ENCODE measurements around the gene PGLYRP4. TPM values are rescaled to one million over a fixed set of nuclear protein-coding genes. Genes with fewer than 3 reads are reported as not detected.
"Not testable (repeated sequence)": the region's sequence is repeated elsewhere in the genome, so short reads cannot be mapped to it uniquely, and the experiment has no call there.

Gene PGLYRP4
- total RNA-seq, 1 donor from 2014 or later: not detected

DNA sequence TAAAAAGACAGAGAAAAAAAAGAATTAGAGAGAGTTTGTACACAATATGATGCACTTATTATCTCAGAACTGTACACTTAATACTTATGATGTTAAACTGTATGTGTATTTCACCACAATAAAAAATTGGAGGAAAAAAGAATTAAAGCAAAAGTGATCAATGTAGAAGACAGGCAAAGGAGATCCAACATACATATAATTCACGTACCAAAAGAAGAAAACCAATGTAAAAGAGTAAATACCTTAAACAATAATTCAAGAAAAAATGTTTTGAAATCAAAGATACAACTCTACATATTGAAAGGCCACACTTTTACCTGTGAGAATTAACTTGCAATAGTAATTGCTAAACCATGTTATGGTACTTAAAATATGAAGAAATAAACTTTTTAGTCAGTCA lies 26.1 kb downstream of the PGLYRP4 start:
- peaks cover 6% of the 10 kb centered on the region for H3K9me3 ChIP-seq
- ATAC-seq (no peak), DNase-seq (no peak)
- no peaks in the 10 kb centered on the region for H3K4me1 ChIP-seq
- no peaks in the 10 kb centered on the region for H3K27me3 ChIP-seq
- no peak overlapping the region for H3K4me3 ChIP-seq
- TF ChIP-seq, protein P1, sequence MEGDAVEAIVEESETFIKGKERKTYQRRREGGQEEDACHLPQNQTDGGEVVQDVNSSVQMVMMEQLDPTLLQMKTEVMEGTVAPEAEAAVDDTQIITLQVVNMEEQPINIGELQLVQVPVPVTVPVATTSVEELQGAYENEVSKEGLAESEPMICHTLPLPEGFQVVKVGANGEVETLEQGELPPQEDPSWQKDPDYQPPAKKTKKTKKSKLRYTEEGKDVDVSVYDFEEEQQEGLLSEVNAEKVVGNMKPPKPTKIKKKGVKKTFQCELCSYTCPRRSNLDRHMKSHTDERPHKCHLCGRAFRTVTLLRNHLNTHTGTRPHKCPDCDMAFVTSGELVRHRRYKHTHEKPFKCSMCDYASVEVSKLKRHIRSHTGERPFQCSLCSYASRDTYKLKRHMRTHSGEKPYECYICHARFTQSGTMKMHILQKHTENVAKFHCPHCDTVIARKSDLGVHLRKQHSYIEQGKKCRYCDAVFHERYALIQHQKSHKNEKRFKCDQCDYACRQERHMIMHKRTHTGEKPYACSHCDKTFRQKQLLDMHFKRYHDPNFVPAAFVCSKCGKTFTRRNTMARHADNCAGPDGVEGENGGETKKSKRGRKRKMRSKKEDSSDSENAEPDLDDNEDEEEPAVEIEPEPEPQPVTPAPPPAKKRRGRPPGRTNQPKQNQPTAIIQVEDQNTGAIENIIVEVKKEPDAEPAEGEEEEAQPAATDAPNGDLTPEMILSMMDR (IDR thresholded peaks at IDR 0.05): no peak
- no peak overlapping the region for H3K27ac ChIP-seq
- no peaks in the 10 kb centered on the region for H3K36me3 ChIP-seq
- intact Hi-C loops (cut with DNase I): no loop called here

DNA sequence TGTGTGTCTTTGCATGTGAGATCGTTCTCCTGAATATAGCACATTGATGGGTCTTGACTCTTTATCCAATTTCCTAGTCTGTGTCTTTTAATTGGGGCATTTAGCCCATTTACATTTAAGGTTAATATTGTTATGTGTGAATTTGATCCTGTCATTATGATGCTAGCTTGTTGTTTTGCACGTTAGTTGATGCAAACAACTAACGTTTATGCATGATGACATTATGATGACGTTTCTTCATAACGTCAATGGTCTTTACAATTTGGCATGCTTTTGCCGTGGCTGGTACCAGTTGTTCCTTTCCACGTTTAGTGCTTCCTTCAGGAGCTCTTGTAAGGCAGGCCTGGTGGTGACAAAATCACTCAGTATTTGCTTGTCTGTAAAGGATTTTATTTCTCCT lies 30.5 kb downstream of the PGLYRP4 start:
- H3K36me3 ChIP-seq; H3K4me3 ChIP-seq; ATAC-seq; H3K4me1 ChIP-seq; DNase-seq; H3K27me3 ChIP-seq; H3K27ac ChIP-seq; intact Hi-C loops (cut with DNase I); H3K9me3 ChIP-seq: not testable (repeated sequence)

DNA sequence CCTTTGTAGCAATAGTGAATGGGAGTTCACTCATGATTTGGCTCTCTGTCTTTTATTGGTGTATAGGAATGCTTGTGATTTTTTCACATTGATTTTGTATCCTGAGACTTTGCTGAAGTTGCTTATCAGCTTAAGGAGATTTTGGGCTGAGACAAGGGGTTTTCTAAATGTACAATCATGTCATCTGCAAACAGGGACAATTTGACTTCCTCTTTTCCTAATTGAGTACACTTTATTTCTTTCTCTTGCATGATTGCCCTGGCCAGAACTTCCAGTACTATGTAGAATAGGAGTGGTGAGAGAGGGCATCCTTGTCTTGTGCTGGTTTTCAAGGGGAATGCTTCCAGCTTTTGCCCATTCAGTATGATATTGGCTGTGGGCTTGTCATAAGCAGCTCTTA lies 32.6 kb downstream of the PGLYRP4 start:
- DNase-seq; intact Hi-C loops (cut with DNase I); H3K4me3 ChIP-seq; H3K27me3 ChIP-seq; H3K9me3 ChIP-seq; H3K36me3 ChIP-seq; H3K4me1 ChIP-seq; ATAC-seq; H3K27ac ChIP-seq: not testable (repeated sequence)

DNA sequence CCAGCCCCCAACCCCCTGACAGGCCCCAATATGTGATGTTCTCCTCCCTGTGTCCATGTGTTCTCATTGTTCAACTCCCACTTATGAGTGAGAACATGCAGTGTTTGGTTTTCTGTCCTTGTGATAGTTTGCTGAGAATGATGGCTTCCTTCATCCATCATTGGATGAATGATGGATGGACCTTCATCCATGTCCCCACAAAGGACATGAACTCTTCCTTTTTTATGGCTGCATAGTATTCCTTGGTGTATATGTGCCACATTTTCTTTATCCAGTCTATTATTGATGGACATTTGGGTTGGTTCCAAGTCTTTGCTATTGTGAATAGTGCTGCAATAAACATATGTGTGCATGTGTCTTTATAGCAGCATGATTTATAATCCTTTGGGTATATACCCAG lies 34.3 kb downstream of the PGLYRP4 start:
- H3K27me3 ChIP-seq; H3K4me1 ChIP-seq; H3K9me3 ChIP-seq; H3K27ac ChIP-seq; DNase-seq; H3K36me3 ChIP-seq; ATAC-seq; intact Hi-C loops (cut with DNase I); H3K4me3 ChIP-seq: not testable (repeated sequence)

DNA sequence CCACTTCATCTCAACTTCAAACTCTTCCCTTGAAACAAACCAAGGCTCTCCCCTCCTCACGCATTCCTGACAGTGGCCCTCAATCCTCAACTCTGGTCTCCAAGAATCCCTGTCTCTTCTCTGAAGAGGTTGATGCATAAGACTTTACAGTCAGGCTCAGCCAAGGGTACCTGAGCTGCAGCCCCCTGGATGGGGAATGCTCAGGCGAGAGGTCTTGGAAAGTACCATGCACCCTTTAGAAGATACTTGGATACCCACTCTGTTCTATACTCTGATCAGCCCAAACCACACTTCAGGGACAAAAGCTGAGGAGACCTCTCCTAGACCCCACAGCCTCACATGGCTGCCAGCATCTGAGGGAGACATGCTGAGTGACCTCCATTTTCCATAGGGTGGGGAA lies 35.4 kb downstream of the PGLYRP4 start:
- intact Hi-C loops (cut with DNase I): no loop called here

DNA sequence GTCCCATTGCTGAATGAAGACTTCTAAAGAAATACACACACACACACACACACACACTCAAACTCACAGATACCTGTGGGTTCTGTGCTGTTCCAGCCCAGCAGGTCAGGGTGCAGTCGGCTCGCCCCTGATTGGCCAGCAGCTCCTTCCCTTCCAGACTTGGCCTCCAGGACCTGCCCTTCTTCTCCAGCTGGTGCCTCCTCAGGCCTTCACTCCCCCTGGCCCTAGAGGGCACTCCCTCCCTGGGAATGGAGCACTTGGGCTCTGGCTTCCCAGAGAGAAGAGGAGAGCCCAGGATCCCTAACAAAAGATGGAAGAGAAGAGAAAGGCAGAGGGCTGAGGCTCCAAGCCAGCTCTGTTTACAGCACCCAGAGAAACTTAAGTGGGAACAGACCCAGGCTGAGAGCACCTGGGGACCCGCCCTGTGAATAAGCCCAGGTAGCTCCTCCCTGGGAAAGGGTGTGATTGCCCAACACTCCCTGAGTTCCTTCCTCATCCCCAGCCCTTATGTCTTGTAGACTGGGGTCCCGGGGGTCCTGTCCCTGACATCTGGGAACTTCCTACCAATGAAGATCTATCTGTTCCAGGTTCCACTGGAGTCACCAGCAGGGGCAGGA lies 36.0 kb downstream of the PGLYRP4 start, which contains the start of gene PGLYRP3:
TSS of gene PGLYRP3 (minus strand) at position 383 of the 617 bp plus-strand sequence. CDS start 2,287 bp downstream, outside the sequence.
- ATAC-seq (peak; percentile 36), DNase-seq (no peak)
- Histone ChIP-seq H3K4me3 (no peak within 1 kb of the TSS), H3K27ac (no peak within 1 kb of the TSS), H3K4me1 (no peaks in the 10 kb centered on the region), H3K9me3 (no peaks in the 10 kb centered on the region), H3K36me3 (no peaks in the 10 kb centered on the region), H3K27me3 (peaks cover 5% of the 10 kb centered on the region)
- TF ChIP-seq, protein P1 (IDR thresholded peaks at IDR 0.05): no peak
- intact Hi-C loops (cut with DNase I): no loop called here

More for the DNA sequence above, 35.4 kb downstream of the PGLYRP4 start:
- ATAC-seq (no peak), DNase-seq (no peak)
- H3K4me1 ChIP-seq: no peaks in the 10 kb centered on the region
- no peak overlapping the region for H3K27ac ChIP-seq
- TF ChIP-seq, protein P1 (IDR thresholded peaks at IDR 0.05): no peak
- no peaks in the 10 kb centered on the region for H3K27me3 ChIP-seq
- no peaks in the 10 kb centered on the region for H3K36me3 ChIP-seq
- H3K9me3 ChIP-seq: no peaks in the 10 kb centered on the region
- H3K4me3 ChIP-seq: no peak overlapping the region

DNA sequence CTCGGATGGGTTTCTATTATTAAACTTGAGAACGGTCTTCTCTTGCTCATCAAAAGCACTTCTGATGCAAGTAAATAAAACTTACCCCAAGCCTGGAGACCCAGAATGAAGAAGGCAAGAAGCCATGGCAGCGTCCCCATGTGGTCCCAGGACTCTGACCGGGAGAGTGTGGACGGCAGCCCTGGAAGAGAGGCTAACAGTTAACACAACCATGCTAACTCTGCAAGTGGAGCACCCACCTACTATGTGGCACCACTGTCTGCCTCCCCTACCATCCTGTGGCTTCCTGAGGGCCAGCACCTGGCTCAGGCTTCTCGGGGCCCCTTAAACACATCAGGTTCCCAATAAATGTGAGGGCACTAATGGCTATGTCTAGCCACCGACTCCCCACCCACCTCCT lies 38.1 kb downstream of the PGLYRP4 start:
- Histone ChIP-seq H3K4me1 (no peaks in the 10 kb centered on the region), H3K9me3 (no peaks in the 10 kb centered on the region), H3K27me3 (peaks cover 5% of the 10 kb centered on the region), H3K36me3 (no peaks in the 10 kb centered on the region), H3K27ac (no peak overlapping the region), H3K4me3 (no peak overlapping the region)
- intact Hi-C loops (cut with DNase I): no loop called here
- DNase-seq: no peak
- ATAC-seq: no peak
- TF ChIP-seq, protein P1 (IDR thresholded peaks at IDR 0.05): no peak
